Esophagus squamous epithelium (tissue), 5 donors: Measurements from ENCODE around the gene KCNJ6. TPM values are rescaled to one million over a fixed set of nuclear protein-coding genes. Genes with fewer than 3 reads are reported as not detected.
A peak's percentile ranks its signal among the peaks of the same experiment; 100 is the strongest.
"Not testable (repeated sequence)": the region's sequence is repeated elsewhere in the genome, so short reads cannot be mapped to it uniquely, and the experiment has no call there.

Source experiments
- DNase-seq: peaks from one replicate; lab custom pipeline; 2025; lab: John Stamatoyannopoulos, UW
- H3K27ac ChIP-seq, 4 donors: fragments of 200-600 bp; sonication (generic); one replicate each; pipeline ENCODE4 v1.5.1; 2016 to 2019; ENCODE audit warnings: mild to moderate bottlenecking in 1 of 4
- H3K27me3 ChIP-seq, 4 donors: fragments of 200-600 bp; sonication (generic); 1 replicate in 3 of 4; 2 replicates in 1 of 4; pipeline versions ENCODE4 v1.5.1 to v1.6.0; 2017 to 2021; ENCODE audit warnings: antibody characterized with exemption in 1 of 4
- H3K36me3 ChIP-seq, 3 donors: fragments of 200-600 bp; sonication (generic); one replicate each; pipeline ENCODE4 v1.5.1; 2016 to 2019
- H3K4me1 ChIP-seq, 3 donors: fragments of 200-600 bp; sonication (generic); one replicate each; pipeline ENCODE4 v1.5.1; 2017 to 2019
- H3K4me3 ChIP-seq, 4 donors: fragments of 200-600 bp; sonication (generic); 1 replicate in 3 of 4; 2 replicates in 1 of 4; pipeline ENCODE4 v1.5.1; 2016 to 2019; ENCODE audit warnings: mild to moderate bottlenecking in 2 of 4, moderate library complexity in 1 of 4
- H3K9me3 ChIP-seq, 3 donors: fragments of 200-600 bp; sonication (generic); one replicate each; pipeline ENCODE4 v1.5.1; 2016 to 2019
- POLR2A ChIP-seq, 4 donors: fragments of 450-650 bp; IDR thresholded peaks; one replicate each; pipeline ENCODE4 v1.6.1; 2017; ENCODE audit warnings: antibody characterized with exemption in 4 of 4, mild to moderate bottlenecking in 4 of 4, moderate library complexity in 3 of 4
- WGBS, 2 donors: methylation state at CpG; one replicate each; pipeline ENCODE4 v1.1.5; 2018; 5-methylcytosine and 5-hydroxymethylcytosine counted together
- intact Hi-C: fragments of 100-400 bp; cut with DNase I; formaldehyde crosslinking; loops from one replicate; pipeline ENCODE4 v1.15.0; 2022
- total RNA-seq, 4 donors: library from RNA; depleted of rRNA; stranded (reverse); fragments of >200 nt; gene quantifications; one replicate each; pipeline ENCODE4 v1.1.0, GENCODE V29; 2016
- TF ChIP-seq, protein P1 (sequence below), 6 experiments: fragments of 450-650 bp in 4 of 6; fragments of 200-600 bp in 2 of 6; sonication (generic) in 2 of 6; IDR thresholded peaks; one replicate each; pipeline ENCODE4 v1.5.1; 2016 to 2019; ENCODE audit warnings: antibody characterized with exemption in 6 of 6, mild to moderate bottlenecking in 4 of 6, moderate library complexity in 4 of 6
- donor health status: DM: yes; HTN: yes; CAD: no.

Gene KCNJ6
- total RNA-seq, 4 donors from 2014 or later = not detected

DNA sequence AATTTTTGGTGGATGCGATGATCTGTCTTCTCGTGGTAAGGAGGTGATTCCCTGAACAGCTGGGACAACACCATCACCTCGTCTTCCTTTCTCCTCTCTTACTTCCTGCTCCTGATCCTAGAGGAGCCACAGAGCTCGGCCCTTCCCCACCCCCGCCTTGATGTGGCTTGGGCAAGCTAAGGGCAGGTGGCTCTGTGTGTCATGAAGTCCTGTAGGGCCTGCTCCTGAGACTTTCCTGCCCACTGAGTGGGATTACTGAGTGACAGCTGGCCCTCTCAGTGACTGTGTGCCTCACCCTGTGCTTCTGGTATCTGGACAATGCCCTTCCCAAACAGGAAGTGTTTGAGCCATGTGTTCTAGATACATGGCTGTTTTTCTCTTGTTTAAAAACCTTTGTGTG is 153.0 kb downstream of the KCNJ6 start:
- Histone ChIP-seq H3K27me3 (peaks cover 0 to 1% (median 0%) of the 10 kb centered on the region in 4 donors), H3K4me3 (no peak overlapping the region), H3K36me3 (no peaks in the 10 kb centered on the region), H3K9me3 (no peaks in the 10 kb centered on the region), H3K27ac (peak overlapping the region in 2 of 4 donors; percentile 2 to 65), H3K4me1 (peaks cover 0 to 65% (median 34%) of the 10 kb centered on the region in 3 donors)
- intact Hi-C loops = no loop called here
- no peak for DNase-seq
- TF ChIP-seq, protein P1, sequence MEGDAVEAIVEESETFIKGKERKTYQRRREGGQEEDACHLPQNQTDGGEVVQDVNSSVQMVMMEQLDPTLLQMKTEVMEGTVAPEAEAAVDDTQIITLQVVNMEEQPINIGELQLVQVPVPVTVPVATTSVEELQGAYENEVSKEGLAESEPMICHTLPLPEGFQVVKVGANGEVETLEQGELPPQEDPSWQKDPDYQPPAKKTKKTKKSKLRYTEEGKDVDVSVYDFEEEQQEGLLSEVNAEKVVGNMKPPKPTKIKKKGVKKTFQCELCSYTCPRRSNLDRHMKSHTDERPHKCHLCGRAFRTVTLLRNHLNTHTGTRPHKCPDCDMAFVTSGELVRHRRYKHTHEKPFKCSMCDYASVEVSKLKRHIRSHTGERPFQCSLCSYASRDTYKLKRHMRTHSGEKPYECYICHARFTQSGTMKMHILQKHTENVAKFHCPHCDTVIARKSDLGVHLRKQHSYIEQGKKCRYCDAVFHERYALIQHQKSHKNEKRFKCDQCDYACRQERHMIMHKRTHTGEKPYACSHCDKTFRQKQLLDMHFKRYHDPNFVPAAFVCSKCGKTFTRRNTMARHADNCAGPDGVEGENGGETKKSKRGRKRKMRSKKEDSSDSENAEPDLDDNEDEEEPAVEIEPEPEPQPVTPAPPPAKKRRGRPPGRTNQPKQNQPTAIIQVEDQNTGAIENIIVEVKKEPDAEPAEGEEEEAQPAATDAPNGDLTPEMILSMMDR (IDR thresholded peaks at IDR 0.05) = no peak
- TF ChIP-seq POLR2A (IDR thresholded peaks at IDR 0.05) = no peak
- WGBS, 2 donors = 46 to 50% methylated on average over 2 to 5 of the region's 5 CpGs

DNA sequence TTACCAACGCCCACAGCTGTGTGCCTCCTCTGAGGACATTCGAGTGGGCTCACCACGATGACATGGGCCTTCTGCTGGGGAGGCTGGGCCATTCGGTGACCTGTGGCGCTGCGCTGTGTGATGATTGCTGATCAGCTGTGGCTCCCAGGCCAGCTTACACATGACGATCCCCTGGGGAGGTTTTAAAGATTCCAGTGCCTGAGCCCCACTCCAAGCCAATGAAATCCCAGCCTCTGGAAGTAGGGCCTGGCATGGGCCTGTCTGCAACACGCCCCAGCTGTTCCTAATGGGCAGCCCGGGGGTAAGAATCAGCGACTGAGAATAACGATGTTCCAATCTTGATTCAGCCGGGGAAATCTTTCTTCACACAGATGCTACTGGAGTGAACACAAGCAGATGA is 153.7 kb downstream of the KCNJ6 start:
- WGBS, 2 donors = 24 to 65% methylated on average over 2 to 6 of the region's 12 CpGs
- H3K27me3 ChIP-seq = peaks cover 0 to 8% (median 0%) of the 10 kb centered on the region in 4 donors
- no peak overlapping the region for H3K4me3 ChIP-seq

DNA sequence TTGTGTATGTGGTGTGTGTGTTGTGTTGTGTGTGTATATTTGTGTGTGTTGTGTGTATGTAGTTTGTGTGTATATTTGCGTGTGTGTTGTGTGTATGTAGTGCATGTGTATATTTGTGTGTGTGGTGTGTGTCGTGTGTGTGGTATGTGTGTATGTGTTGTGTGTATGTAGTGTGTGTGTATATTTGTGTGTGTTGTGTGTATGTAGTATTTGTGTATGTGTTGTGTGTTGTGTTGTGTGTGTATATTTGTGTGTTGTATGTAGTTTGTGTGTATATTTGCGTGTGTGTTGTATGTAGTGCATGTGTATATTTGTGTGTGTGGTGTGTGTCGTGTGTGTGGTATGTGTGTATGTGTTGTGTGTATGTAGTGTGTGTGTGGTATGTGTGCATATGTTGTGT is 154.9 kb downstream of the KCNJ6 start:
- Histone ChIP-seq H3K27me3 (peaks cover 0 to 11% (median 0%) of the 10 kb centered on the region in 4 donors), H3K4me1 (peaks cover 0 to 46% (median 30%) of the 10 kb centered on the region in 3 donors)
- WGBS, 2 donors = 84 to 86% methylated on average over 4 of the region's 4 CpGs
- H3K36me3 ChIP-seq, DNase-seq, H3K27ac ChIP-seq, H3K9me3 ChIP-seq, intact Hi-C loops, H3K4me3 ChIP-seq: not testable (repeated sequence)

More for the DNA sequence above, 153.7 kb downstream of the KCNJ6 start:
- Histone ChIP-seq H3K27ac (no peak overlapping the region), H3K36me3 (no peaks in the 10 kb centered on the region), H3K4me1 (peaks cover 0 to 58% (median 34%) of the 10 kb centered on the region in 3 donors), H3K9me3 (no peaks in the 10 kb centered on the region)
- intact Hi-C loops = no loop called here
- no peak for DNase-seq
- TF ChIP-seq, protein P1 (IDR thresholded peaks at IDR 0.05) = no peak
- no peak for TF ChIP-seq POLR2A (IDR thresholded peaks at IDR 0.05)

DNA sequence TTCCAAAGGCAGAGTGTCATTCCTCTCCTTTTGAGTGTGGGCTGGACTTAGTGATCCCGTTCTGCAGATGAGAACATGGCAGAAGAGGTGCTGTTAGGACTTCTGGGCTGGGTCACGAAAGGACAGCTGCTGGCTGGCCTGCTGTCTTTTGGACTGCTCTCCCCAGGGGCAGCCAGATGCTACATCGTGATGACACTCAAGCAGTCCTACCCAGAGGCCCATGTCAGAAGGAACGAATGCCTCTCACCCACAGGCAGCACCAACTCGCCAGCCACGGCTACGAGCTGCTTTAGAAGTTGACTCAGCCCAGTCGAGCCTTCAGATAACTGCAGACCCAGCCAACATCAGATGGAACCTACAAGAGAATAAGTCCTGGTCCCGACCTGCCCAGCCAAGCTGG is 156.5 kb downstream of the KCNJ6 start:
- Histone ChIP-seq H3K4me1 (peaks cover 0 to 30% (median 23%) of the 10 kb centered on the region in 3 donors), H3K9me3 (no peaks in the 10 kb centered on the region), H3K36me3 (no peaks in the 10 kb centered on the region), H3K27ac (no peak overlapping the region), H3K27me3 (peaks cover 0 to 18% (median 0%) of the 10 kb centered on the region in 4 donors), H3K4me3 (no peak overlapping the region)
- 75 to 83% methylated on average over 4 to 6 of the region's 9 CpGs for WGBS, 2 donors
- DNase-seq = no peak
- TF ChIP-seq, protein P1 (IDR thresholded peaks at IDR 0.05) = no peak
- no peak for TF ChIP-seq POLR2A (IDR thresholded peaks at IDR 0.05)
- intact Hi-C loops = no loop called here

DNA sequence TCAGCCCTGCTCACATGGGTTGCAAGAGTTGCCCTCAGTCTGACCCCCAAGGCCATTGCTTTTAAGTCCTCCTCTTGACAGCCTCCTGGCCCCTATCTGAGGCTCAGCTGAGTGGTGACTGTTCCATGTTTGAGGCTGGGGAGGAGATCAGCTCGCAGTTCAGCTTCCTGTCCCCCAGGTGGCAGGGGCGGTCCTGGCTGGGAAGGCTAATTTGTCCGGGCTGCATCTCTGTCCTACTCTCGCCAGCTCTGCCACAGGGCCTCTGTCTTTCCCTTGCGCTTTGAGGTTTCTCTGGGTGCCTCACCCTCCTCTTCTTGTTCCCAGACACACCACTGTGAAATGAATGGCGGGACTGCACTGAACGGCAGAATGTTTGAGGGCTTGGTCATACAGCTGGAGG is 157.3 kb downstream of the KCNJ6 start:
- Histone ChIP-seq H3K9me3 (no peaks in the 10 kb centered on the region), H3K27me3 (peaks cover 0 to 18% (median 0%) of the 10 kb centered on the region in 4 donors), H3K4me3 (no peak overlapping the region), H3K27ac (no peak overlapping the region), H3K4me1 (peaks cover 0 to 22% (median 15%) of the 10 kb centered on the region in 3 donors), H3K36me3 (no peaks in the 10 kb centered on the region)
- no peak for DNase-seq
- intact Hi-C loops = no loop called here
- no peak for TF ChIP-seq POLR2A (IDR thresholded peaks at IDR 0.05)
- TF ChIP-seq, protein P1 (IDR thresholded peaks at IDR 0.05) = peak in 5 of 6 experiments; percentile 25 to 77 (median 54)
- 34 to 56% methylated on average over 6 to 7 of the region's 7 CpGs for whole genome bisulfite sequencing, 2 donors
